ENCODE measurements around the gene PCDHA7.
"Not testable (repeated sequence)": the region's sequence is repeated elsewhere in the genome, so short reads cannot be mapped to it uniquely, and the experiment has no call there.

PCDHA7 gene

DNA sequence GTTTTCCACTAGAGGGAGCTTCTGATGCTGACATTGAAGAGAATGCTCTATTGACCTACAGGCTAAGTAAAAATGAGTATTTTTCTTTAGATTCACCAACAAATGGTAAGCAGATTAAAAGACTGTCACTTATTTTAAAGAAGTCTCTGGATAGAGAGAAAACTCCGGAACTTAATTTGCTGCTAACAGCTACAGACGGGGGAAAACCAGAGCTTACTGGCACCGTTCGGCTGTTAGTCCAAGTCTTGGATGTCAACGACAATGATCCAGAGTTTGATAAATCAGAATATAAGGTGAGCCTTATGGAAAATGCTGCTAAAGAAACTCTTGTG lies 35.5 kb downstream of the PCDHA7 start:
- H2AFZ ChIP-seq (ENCODE audit: low read depth, low read length, severe bottlenecking): no peak overlapping the region
- no peak overlapping the region for H3K4me3 ChIP-seq (ENCODE audit: insufficient read depth, low read length, poor library complexity, severe bottlenecking)
- H3K9me3 ChIP-seq (ENCODE audit: insufficient read depth, low read length): no peaks in the 10 kb centered on the region

DNA sequence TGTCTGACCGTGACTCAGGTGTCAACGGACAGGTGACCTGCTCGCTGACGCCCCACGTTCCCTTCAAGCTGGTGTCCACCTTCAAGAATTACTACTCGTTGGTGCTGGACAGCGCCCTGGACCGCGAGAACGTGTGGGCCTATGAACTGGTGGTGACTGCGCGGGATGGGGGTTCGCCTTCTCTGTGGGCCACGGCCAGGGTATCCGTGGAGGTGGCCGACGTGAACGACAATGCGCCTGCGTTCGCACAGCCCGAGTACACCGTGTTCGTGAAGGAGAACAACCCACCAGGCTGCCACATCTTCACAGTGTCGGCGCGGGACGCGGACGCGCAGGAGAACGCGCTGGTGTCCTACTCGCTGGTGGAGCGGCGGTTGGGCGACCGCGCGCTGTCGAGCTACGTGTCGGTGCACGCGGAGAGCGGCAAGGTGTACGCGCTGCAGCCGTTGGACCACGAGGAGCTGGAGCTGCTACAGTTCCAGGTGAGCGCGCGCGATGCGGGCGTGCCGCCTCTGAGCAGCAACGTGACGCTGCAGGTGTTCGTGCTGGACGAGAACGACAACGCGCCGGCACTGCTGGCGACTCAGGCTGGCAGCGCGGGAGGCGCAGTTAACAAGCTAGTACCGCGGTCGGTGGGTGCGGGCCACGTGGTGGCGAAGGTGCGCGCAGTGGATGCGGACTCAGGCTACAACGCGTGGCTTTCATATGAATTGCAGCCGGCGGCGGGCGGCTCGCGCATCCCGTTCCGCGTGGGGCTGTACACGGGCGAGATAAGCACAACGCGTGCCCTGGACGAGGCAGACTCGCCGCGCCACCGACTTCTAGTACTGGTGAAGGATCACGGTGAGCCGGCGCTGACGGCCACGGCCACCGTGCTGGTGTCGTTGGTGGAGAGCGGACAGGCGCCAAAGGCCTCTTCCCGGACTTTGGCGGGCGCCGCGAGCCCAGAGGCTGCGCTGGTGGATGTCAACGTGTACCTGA lies 36.4 kb downstream of the PCDHA7 start:
- Histone ChIP-seq H3K27me3 (ENCODE audit: low read length) (no peaks in the 10 kb centered on the region), H3K9me3 (ENCODE audit: insufficient read depth, low read length) (no peaks in the 10 kb centered on the region), H3K4me2 (ENCODE audit: low read depth, low read length, poor library complexity, severe bottlenecking) (no peak overlapping the region), H4K20me1 (ENCODE audit: low read depth, low read length) (no peaks in the 10 kb centered on the region), H3K9me2 (replicated peaks; ENCODE audit: insufficient read depth, low read length) (no peaks in the 10 kb centered on the region), H2AFZ (ENCODE audit: low read depth, low read length, severe bottlenecking) (no peak overlapping the region), H3K4me3 (ENCODE audit: insufficient read depth, low read length, poor library complexity, severe bottlenecking) (no peak overlapping the region), H3K79me2 (ENCODE audit: insufficient read depth, low read length) (no peaks in the 10 kb centered on the region), H3K9ac (ENCODE audit: low read length) (no peak overlapping the region), H3K36me3 (ENCODE audit: low read length) (no peaks in the 10 kb centered on the region), H3F3A (ENCODE audit: insufficient read depth) (no peaks in the 10 kb centered on the region), H3K27ac (ENCODE audit: low read depth, low read length) (no peak overlapping the region)
- no peak for TF ChIP-seq EZH2phosphoT487 (conservative IDR thresholded peaks at IDR 0.05; ENCODE audit: low read length)
- TF ChIP-seq, protein P1, sequence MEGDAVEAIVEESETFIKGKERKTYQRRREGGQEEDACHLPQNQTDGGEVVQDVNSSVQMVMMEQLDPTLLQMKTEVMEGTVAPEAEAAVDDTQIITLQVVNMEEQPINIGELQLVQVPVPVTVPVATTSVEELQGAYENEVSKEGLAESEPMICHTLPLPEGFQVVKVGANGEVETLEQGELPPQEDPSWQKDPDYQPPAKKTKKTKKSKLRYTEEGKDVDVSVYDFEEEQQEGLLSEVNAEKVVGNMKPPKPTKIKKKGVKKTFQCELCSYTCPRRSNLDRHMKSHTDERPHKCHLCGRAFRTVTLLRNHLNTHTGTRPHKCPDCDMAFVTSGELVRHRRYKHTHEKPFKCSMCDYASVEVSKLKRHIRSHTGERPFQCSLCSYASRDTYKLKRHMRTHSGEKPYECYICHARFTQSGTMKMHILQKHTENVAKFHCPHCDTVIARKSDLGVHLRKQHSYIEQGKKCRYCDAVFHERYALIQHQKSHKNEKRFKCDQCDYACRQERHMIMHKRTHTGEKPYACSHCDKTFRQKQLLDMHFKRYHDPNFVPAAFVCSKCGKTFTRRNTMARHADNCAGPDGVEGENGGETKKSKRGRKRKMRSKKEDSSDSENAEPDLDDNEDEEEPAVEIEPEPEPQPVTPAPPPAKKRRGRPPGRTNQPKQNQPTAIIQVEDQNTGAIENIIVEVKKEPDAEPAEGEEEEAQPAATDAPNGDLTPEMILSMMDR (IDR thresholded peaks at IDR 0.05; ENCODE audit: insufficient read depth, low read length, poor library complexity, severe bottlenecking): no peak

More for the DNA sequence above, 35.5 kb downstream of the PCDHA7 start:
- no peaks in the 10 kb centered on the region for H3F3A ChIP-seq (ENCODE audit: insufficient read depth)
- no peaks in the 10 kb centered on the region for H3K9me2 ChIP-seq (replicated peaks; ENCODE audit: insufficient read depth, low read length)
- H3K9ac ChIP-seq (ENCODE audit: low read length): no peak overlapping the region
- no peaks in the 10 kb centered on the region for H3K36me3 ChIP-seq (ENCODE audit: low read length)
- H3K27me3 ChIP-seq (ENCODE audit: low read length): no peaks in the 10 kb centered on the region
- no peak overlapping the region for H3K4me2 ChIP-seq (ENCODE audit: low read depth, low read length, poor library complexity, severe bottlenecking)
- TF ChIP-seq, protein P1 (IDR thresholded peaks at IDR 0.05; ENCODE audit: insufficient read depth, low read length, poor library complexity, severe bottlenecking): no peak
- no peak for TF ChIP-seq EZH2phosphoT487 (conservative IDR thresholded peaks at IDR 0.05; ENCODE audit: low read length)
- H4K20me1 ChIP-seq (ENCODE audit: low read depth, low read length): no peaks in the 10 kb centered on the region
- H3K79me2 ChIP-seq (ENCODE audit: insufficient read depth, low read length): no peaks in the 10 kb centered on the region
- H3K27ac ChIP-seq (ENCODE audit: low read depth, low read length): no peak overlapping the region

DNA sequence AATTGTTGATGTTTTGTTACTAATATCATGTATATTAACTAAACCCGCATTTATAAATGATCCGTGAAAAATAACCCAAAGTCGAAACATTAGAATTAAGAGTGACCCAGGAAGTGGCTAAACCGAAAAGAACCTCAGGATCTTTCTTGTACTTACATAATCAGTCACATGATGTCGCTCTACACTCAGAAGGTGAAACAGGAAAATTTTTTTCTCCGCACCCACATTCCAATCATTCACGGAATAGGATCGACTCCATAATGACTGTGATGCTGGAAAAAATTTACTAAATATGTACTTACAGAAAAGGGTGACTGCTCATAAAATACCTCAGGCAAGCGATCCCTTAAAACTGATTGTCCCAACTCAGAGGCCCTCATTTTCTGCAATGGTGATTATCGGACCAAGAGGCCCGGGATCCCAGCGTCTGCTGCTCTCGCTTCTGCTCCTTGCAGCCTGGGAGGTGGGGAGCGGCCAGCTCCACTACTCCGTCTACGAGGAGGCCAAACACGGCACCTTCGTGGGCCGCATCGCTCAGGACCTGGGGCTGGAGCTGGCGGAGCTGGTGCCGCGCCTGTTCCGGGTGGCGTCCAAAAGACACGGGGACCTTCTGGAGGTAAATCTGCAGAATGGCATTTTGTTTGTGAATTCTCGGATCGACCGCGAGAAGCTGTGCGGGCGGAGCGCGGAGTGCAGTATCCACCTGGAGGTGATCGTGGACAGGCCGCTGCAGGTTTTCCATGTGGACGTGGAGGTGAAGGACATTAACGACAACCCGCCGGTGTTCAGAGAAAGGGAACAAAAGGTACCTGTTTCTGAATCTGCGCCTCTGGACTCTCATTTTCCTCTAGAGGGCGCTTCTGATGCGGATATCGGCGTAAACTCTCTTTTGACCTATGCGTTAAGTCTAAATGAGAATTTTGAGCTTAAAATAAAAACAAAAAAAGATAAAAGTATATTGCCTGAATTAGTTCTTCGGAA lies 41.3 kb downstream of the PCDHA7 start, which contains the start of gene PCDHA12:
Gene PCDHA12 (plus strand): TSS at position 224 of the 981 bp plus-strand sequence. CDS start 165 bp downstream, at position 389.
- no peak within 1 kb of the TSS for H2AFZ ChIP-seq (ENCODE audit: low read depth, low read length, severe bottlenecking)
- no peak within 1 kb of the TSS for H3K27ac ChIP-seq (ENCODE audit: low read depth, low read length)
- H3K4me2 ChIP-seq (ENCODE audit: low read depth, low read length, poor library complexity, severe bottlenecking): no peak within 1 kb of the TSS
- no peaks in the 10 kb centered on the region for H3K36me3 ChIP-seq (ENCODE audit: low read length)
- no peak within 1 kb of the TSS for H3K9ac ChIP-seq (ENCODE audit: low read length)
- H3K4me3 ChIP-seq (ENCODE audit: insufficient read depth, low read length, poor library complexity, severe bottlenecking): no peak within 1 kb of the TSS
- no peaks in the 10 kb centered on the region for H4K20me1 ChIP-seq (ENCODE audit: low read depth, low read length)
- TF ChIP-seq, protein P1 (IDR thresholded peaks at IDR 0.05; ENCODE audit: insufficient read depth, low read length, poor library complexity, severe bottlenecking): no peak
- TF ChIP-seq EZH2phosphoT487 (conservative IDR thresholded peaks at IDR 0.05; ENCODE audit: low read length): no peak
- no peaks in the 10 kb centered on the region for H3K27me3 ChIP-seq (ENCODE audit: low read length)
- no peaks in the 10 kb centered on the region for H3F3A ChIP-seq (ENCODE audit: insufficient read depth)
- no peaks in the 10 kb centered on the region for H3K9me2 ChIP-seq (replicated peaks; ENCODE audit: insufficient read depth, low read length)
- H3K9me3 ChIP-seq (ENCODE audit: insufficient read depth, low read length): no peaks in the 10 kb centered on the region
- H3K79me2 ChIP-seq (ENCODE audit: insufficient read depth, low read length): no peaks in the 10 kb centered on the region

DNA sequence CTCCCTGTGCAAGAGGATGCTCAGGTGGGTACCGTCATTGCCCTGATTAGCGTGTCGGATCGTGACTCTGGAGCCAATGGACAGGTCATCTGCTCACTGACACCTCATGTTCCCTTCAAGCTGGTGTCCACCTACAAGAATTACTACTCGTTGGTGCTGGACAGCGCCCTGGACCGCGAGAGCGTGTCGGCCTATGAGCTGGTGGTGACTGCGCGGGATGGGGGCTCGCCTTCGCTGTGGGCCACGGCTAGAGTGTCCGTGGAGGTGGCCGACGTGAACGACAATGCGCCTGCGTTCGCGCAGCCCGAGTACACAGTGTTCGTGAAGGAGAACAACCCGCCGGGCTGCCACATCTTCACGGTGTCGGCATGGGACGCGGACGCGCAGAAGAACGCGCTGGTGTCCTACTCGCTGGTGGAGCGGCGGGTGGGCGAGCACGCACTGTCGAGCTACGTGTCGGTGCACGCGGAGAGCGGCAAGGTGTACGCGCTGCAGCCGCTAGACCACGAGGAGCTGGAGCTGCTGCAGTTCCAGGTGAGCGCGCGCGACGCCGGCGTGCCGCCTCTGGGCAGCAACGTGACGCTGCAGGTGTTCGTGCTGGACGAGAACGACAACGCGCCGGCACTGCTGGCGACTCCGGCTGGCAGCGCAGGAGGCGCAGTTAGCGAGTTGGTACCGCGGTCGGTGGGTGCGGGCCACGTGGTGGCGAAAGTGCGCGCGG lies 42.6 kb downstream of the PCDHA7 start:
- not testable (repeated sequence) for H2AFZ ChIP-seq (ENCODE audit: low read depth, low read length, severe bottlenecking); H3K79me2 ChIP-seq (ENCODE audit: insufficient read depth, low read length); H3F3A ChIP-seq (ENCODE audit: insufficient read depth); H3K9me2 ChIP-seq (replicated peaks; ENCODE audit: insufficient read depth, low read length); H3K4me2 ChIP-seq (ENCODE audit: low read depth, low read length, poor library complexity, severe bottlenecking); H3K27ac ChIP-seq (ENCODE audit: low read depth, low read length); H3K36me3 ChIP-seq (ENCODE audit: low read length); H3K4me3 ChIP-seq (ENCODE audit: insufficient read depth, low read length, poor library complexity, severe bottlenecking); H3K27me3 ChIP-seq (ENCODE audit: low read length); H3K9me3 ChIP-seq (ENCODE audit: insufficient read depth, low read length); H3K9ac ChIP-seq (ENCODE audit: low read length); H4K20me1 ChIP-seq (ENCODE audit: low read depth, low read length)

Data from SU-DHL-6 (cell line).